PFSK-1 (cell line): ENCODE results near the gene GALNT18.

Experiments used
- POLR2AphosphoS5 ChIP-seq: IDR thresholded peaks from 2 replicates; pipeline ENCODE4 v1.6.1; 2012; ENCODE audit warnings: low read depth, mild to moderate bottlenecking, control low read depth, low read length, moderate library complexity
- TAF1 ChIP-seq: IDR thresholded peaks from 2 replicates; pipeline ENCODE4 v1.6.1; 2012; ENCODE audit warnings: low read length, control low read depth, borderline replicate concordance; ENCODE audit not compliant: insufficient read depth
- TF ChIP-seq, protein P1 (sequence below), 2 experiments: IDR thresholded peaks; 2 replicates each; pipeline versions ENCODE4 v1.6.1 to v1.8.0; 2011 to 2012; ENCODE audit warnings: low read depth in 2 of 2, low read length in 2 of 2, control low read depth in 1 of 2, inconsistent platforms in 1 of 2, mild to moderate bottlenecking in 1 of 2, moderate library complexity in 1 of 2; ENCODE audit not compliant: insufficient read depth in 1 of 2

DNA sequence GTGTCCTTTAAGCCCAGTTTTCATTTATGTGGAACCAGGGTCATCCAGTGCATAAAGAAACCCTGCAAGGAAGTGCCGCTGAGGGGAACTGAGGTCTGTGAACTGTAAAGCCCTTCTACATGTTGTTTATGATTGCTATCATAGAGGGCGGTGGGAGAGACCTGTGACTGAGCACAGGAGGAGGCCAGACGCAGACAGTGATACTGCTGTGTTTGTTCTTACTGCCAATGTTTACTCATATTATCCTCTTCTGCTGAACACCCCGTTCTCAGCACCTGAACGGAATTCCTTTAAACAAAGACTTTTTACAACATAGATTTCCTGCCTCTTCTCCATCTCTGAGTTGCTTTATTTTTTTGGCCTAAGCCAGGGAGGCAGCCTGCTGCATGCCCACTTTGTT is 967 bp upstream of the GALNT18 start:
- TF ChIP-seq TAF1 (no peak), POLR2AphosphoS5 (no peak)
- TF ChIP-seq, protein P1, sequence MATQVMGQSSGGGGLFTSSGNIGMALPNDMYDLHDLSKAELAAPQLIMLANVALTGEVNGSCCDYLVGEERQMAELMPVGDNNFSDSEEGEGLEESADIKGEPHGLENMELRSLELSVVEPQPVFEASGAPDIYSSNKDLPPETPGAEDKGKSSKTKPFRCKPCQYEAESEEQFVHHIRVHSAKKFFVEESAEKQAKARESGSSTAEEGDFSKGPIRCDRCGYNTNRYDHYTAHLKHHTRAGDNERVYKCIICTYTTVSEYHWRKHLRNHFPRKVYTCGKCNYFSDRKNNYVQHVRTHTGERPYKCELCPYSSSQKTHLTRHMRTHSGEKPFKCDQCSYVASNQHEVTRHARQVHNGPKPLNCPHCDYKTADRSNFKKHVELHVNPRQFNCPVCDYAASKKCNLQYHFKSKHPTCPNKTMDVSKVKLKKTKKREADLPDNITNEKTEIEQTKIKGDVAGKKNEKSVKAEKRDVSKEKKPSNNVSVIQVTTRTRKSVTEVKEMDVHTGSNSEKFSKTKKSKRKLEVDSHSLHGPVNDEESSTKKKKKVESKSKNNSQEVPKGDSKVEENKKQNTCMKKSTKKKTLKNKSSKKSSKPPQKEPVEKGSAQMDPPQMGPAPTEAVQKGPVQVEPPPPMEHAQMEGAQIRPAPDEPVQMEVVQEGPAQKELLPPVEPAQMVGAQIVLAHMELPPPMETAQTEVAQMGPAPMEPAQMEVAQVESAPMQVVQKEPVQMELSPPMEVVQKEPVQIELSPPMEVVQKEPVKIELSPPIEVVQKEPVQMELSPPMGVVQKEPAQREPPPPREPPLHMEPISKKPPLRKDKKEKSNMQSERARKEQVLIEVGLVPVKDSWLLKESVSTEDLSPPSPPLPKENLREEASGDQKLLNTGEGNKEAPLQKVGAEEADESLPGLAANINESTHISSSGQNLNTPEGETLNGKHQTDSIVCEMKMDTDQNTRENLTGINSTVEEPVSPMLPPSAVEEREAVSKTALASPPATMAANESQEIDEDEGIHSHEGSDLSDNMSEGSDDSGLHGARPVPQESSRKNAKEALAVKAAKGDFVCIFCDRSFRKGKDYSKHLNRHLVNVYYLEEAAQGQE (IDR thresholded peaks at IDR 0.05; ENCODE audit: insufficient read depth in 1 of 2, low read depth in 2 of 2, low read length in 2 of 2), result no peak
